ENCODE results near the gene ANKFY1.

ANKFY1 gene

GRCh38 chr17:4176808-4177472, 86.8 kb downstream of the ANKFY1 start:
- TF ChIP-seq CTCF (IDR thresholded peaks at IDR 0.05; ENCODE audit: low read depth, low read length), result no peak
- peaks cover 21% of the 10 kb centered on the region for H3K36me3 ChIP-seq

GRCh38 chr17:4175921-4176807, 87.6 kb downstream of the ANKFY1 start:
- Histone ChIP-seq H3K4me1 (no peaks in the 10 kb centered on the region), H3K27me3 (no peaks in the 10 kb centered on the region), H3K36me3 (peaks cover 21% of the 10 kb centered on the region), H3K4me3 (ENCODE audit: low read depth, low read length) (no peak overlapping the region), H3K9me3 (no peaks in the 10 kb centered on the region)
- no peak for TF ChIP-seq CTCF (IDR thresholded peaks at IDR 0.05; ENCODE audit: low read depth, low read length)
- DNase-seq, result no peak

More at GRCh38 chr17:4176808-4177472, 86.8 kb downstream of the ANKFY1 start:
- Histone ChIP-seq H3K4me1 (no peaks in the 10 kb centered on the region), H3K9me3 (no peaks in the 10 kb centered on the region), H3K4me3 (ENCODE audit: low read depth, low read length) (no peak overlapping the region), H3K27me3 (no peaks in the 10 kb centered on the region)
- DNase-seq, result no peak

- DNase-seq, result no peak
- H3K4me3 ChIP-seq (ENCODE audit: low read depth, low read length), result no peak overlapping the region
- H3K4me1 ChIP-seq, result no peaks in the 10 kb centered on the region
- no peaks in the 10 kb centered on the region for H3K9me3 ChIP-seq
- TF ChIP-seq CTCF (IDR thresholded peaks at IDR 0.05; ENCODE audit: low read depth, low read length), result no peak
- peaks cover 18% of the 10 kb centered on the region for H3K36me3 ChIP-seq
- H3K27me3 ChIP-seq, result no peaks in the 10 kb centered on the region
Measured at GRCh38 chr17:4174556-4174955, 89.2 kb downstream of the ANKFY1 start.

- no peaks in the 10 kb centered on the region for H3K4me1 ChIP-seq
- H3K9me3 ChIP-seq, result no peaks in the 10 kb centered on the region
- DNase-seq, result no peak
- H3K4me3 ChIP-seq (ENCODE audit: low read depth, low read length), result no peak overlapping the region
- H3K27me3 ChIP-seq, result no peaks in the 10 kb centered on the region
- H3K36me3 ChIP-seq, result peaks cover 10% of the 10 kb centered on the region
- no peak for TF ChIP-seq CTCF (IDR thresholded peaks at IDR 0.05; ENCODE audit: low read depth, low read length)
Measured at GRCh38 chr17:4173781-4174180, 90.0 kb downstream of the ANKFY1 start.

- Histone ChIP-seq H3K4me3 (ENCODE audit: low read depth, low read length) (no peak overlapping the region), H3K9me3 (no peaks in the 10 kb centered on the region), H3K36me3 (peaks cover 6% of the 10 kb centered on the region), H3K4me1 (no peaks in the 10 kb centered on the region), H3K27me3 (no peaks in the 10 kb centered on the region)
- no peak for TF ChIP-seq CTCF (IDR thresholded peaks at IDR 0.05; ENCODE audit: low read depth, low read length)
- no peak for DNase-seq
Measured at GRCh38 chr17:4172356-4172755, 91.4 kb downstream of the ANKFY1 start.

All from BE2C (cell line).